K562 (cell line): ENCODE results near the gene CEP295NL.

Experiments
- POLR2A ChIP-seq: fragments of 450-650 bp; conservative IDR thresholded peaks from 2 replicates; pipeline ENCODE4 v1.6.1; 2016
- PREB ChIP-seq: sonication (generic); formaldehyde crosslinking; IDR thresholded peaks from 2 replicates; pipeline ENCODE4 v1.8.1; 2023; ENCODE audit warnings: mild to moderate bottlenecking, missing genetic modification reagents
- REST ChIP-seq, 2 experiments: fragments of 450-650 bp; formaldehyde crosslinking in 1 of 2; IDR thresholded peaks; 2 replicates each; pipeline versions ENCODE4 v1.4.0 to v1.6.1; 2014 to 2020; ENCODE audit warnings: mild to moderate bottlenecking in 2 of 2, borderline replicate concordance in 1 of 2, low read depth in 1 of 2
- RNF2 ChIP-seq: sonication (generic); IDR thresholded peaks from 2 replicates; pipeline ENCODE4 v1.6.1; 2016
- ZNF507 ChIP-seq: conservative IDR thresholded peaks from 2 replicates; pipeline ENCODE4 v1.6.1; 2017; ENCODE audit warnings: missing genetic modification characterization, missing compliant biosample characterization
- TF ChIP-seq, protein P1 (sequence below), 3 experiments: IDR thresholded peaks in 2 of 3; conservative IDR thresholded peaks in 1 of 3; 2 replicates each; pipeline ENCODE4 v1.5.1; 2011 to 2012; ENCODE audit warnings: low read length in 3 of 3, mild to moderate bottlenecking in 3 of 3, control low read depth in 2 of 3, improper control_type of control experiment in 1 of 3, inconsistent platforms in 1 of 3, low read depth in 1 of 3, mixed read lengths in 1 of 3, moderate library complexity in 1 of 3; ENCODE audit not compliant: insufficient read depth in 2 of 3

- TF ChIP-seq REST (IDR thresholded peaks at IDR 0.05; ENCODE audit: borderline replicate concordance) (no peak), REST (CRISPR knock-in tag; IDR thresholded peaks at IDR 0.05; ENCODE audit: low read depth) (no peak), RNF2 (no peak), PREB (no peak), ZNF507 (tag) (no peak), POLR2A (no peak)
- TF ChIP-seq, protein P1, sequence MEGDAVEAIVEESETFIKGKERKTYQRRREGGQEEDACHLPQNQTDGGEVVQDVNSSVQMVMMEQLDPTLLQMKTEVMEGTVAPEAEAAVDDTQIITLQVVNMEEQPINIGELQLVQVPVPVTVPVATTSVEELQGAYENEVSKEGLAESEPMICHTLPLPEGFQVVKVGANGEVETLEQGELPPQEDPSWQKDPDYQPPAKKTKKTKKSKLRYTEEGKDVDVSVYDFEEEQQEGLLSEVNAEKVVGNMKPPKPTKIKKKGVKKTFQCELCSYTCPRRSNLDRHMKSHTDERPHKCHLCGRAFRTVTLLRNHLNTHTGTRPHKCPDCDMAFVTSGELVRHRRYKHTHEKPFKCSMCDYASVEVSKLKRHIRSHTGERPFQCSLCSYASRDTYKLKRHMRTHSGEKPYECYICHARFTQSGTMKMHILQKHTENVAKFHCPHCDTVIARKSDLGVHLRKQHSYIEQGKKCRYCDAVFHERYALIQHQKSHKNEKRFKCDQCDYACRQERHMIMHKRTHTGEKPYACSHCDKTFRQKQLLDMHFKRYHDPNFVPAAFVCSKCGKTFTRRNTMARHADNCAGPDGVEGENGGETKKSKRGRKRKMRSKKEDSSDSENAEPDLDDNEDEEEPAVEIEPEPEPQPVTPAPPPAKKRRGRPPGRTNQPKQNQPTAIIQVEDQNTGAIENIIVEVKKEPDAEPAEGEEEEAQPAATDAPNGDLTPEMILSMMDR (IDR thresholded peaks at IDR 0.05 in 2 of 3, conservative IDR thresholded peaks at IDR 0.05 in 1 of 3; ENCODE audit: insufficient read depth in 2 of 3, low read depth in 1 of 3, low read length in 3 of 3) = no peak
Observed at GRCh38 chr17:78946131-78946530, 43.1 kb upstream of the CEP295NL start.
